HG02884 (cell line): Measurements from ENCODE around the gene OST4.
"Not testable (repeated sequence)": the region's sequence is repeated elsewhere in the genome, so short reads cannot be mapped to it uniquely, and the experiment has no call there.

Source experiments
- ATAC-seq: cut with Tn5 transposase; IDR thresholded peaks from one replicate; pipeline ENCODE4 v1.9.1; 2021; ENCODE audit warnings: mild to moderate bottlenecking, moderate library complexity; ENCODE audit not compliant: unreplicated experiment

The OST4 gene

GRCh38 chr2:27080140-27080469 lies 8.7 kb upstream of the OST4 start:
- no peak for ATAC-seq

GRCh38 chr2:27079233-27080139 lies 8.0 kb upstream of the OST4 start:
- ATAC-seq = no peak

GRCh38 chr2:27078267-27079194 lies 7.1 kb upstream of the OST4 start, which contains the start of gene EMILIN1:
EMILIN1 (plus strand) TSS chr2:27078615; CDS start chr2:27079066, 451 bp downstream.
- no peak for ATAC-seq

- no peak for ATAC-seq
Observed at GRCh38 chr2:27077231-27077630, 5.8 kb upstream of the OST4 start.

GRCh38 chr2:27076323-27076722 lies 4.9 kb upstream of the OST4 start:
- no peak for ATAC-seq

GRCh38 chr2:27075566-27075871 lies 4.1 kb upstream of the OST4 start:
- ATAC-seq = not testable (repeated sequence)

GRCh38 chr2:27074738-27075565 lies 3.5 kb upstream of the OST4 start:
- no peak for ATAC-seq

GRCh38 chr2:27073782-27074181 lies 2.3 kb upstream of the OST4 start:
- ATAC-seq = no peak

GRCh38 chr2:27072920-27073319 lies 1.5 kb upstream of the OST4 start:
- ATAC-seq = no peak

- ATAC-seq = peak; percentile 19
Observed at GRCh38 chr2:27071990-27072830, 756 bp upstream of the OST4 start.

GRCh38 chr2:27070653-27071276 lies 689 bp downstream of the OST4 start:
- no peak for ATAC-seq

GRCh38 chr2:27069961-27070618 lies 1.4 kb downstream of the OST4 start:
- no peak for ATAC-seq

GRCh38 chr2:27069436-27069835 lies 2.0 kb downstream of the OST4 start:
- ATAC-seq = no peak

GRCh38 chr2:27067385-27067784 lies 4.1 kb downstream of the OST4 start:
- ATAC-seq = no peak

- no peak for ATAC-seq
Observed at GRCh38 chr2:27065128-27065527, 6.3 kb downstream of the OST4 start.

GRCh38 chr2:27060323-27060722 lies 11.1 kb downstream of the OST4 start:
- no peak for ATAC-seq

GRCh38 chr2:27059141-27059820 lies 12.2 kb downstream of the OST4 start:
- ATAC-seq = no peak

- no peak for ATAC-seq
Observed at GRCh38 chr2:27058210-27058609, 13.2 kb downstream of the OST4 start.

GRCh38 chr2:27057184-27057583 lies 14.3 kb downstream of the OST4 start:
- ATAC-seq = no peak
